ENCODE data around the gene CASK. TPM values are rescaled to one million over a fixed set of nuclear protein-coding genes. Genes with fewer than 3 reads are reported as not detected.

The CASK gene
- total and polyA plus RNA-seq, 4 donors: 3.6 to 14.8 (median 6.2) TPM

- WGBS: 71% methylated on average over 5 of the region's 5 CpGs
- Histone ChIP-seq H3K4me1 (ENCODE audit: control insufficient read depth in 4 of 4, insufficient read depth in 4 of 4, low read length in 3 of 4) (no peaks in the 10 kb centered on the region), H3K9ac (ENCODE audit: low read depth in 1 of 2, low read length in 2 of 2) (no peak overlapping the region), H3K4me3 (ENCODE audit: low read depth in 1 of 3, low read length in 3 of 3) (no peak overlapping the region), H3K36me3 (ENCODE audit: control insufficient read depth in 4 of 4, insufficient read depth in 3 of 4, low read depth in 1 of 4, low read length in 3 of 4) (no peaks in the 10 kb centered on the region), H3K27ac (ENCODE audit: low read depth in 1 of 2, low read length in 2 of 2) (no peak overlapping the region), H3K27me3 (ENCODE audit: control insufficient read depth in 4 of 4, insufficient read depth in 4 of 4, low read length in 3 of 4) (no peaks in the 10 kb centered on the region), H3K9me3 (ENCODE audit: control insufficient read depth in 4 of 4, low read length in 3 of 4) (no peaks in the 10 kb centered on the region)
- no peak for TF ChIP-seq REST (IDR thresholded peaks at IDR 0.05)
- no peak for TF ChIP-seq RXRA (IDR thresholded peaks at IDR 0.05)
- TF ChIP-seq SP1 (IDR thresholded peaks at IDR 0.05): no peak
- TF ChIP-seq, protein P1, sequence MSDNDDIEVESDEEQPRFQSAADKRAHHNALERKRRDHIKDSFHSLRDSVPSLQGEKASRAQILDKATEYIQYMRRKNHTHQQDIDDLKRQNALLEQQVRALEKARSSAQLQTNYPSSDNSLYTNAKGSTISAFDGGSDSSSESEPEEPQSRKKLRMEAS (IDR thresholded peaks at IDR 0.05): no peak
- TF ChIP-seq, protein P2, sequence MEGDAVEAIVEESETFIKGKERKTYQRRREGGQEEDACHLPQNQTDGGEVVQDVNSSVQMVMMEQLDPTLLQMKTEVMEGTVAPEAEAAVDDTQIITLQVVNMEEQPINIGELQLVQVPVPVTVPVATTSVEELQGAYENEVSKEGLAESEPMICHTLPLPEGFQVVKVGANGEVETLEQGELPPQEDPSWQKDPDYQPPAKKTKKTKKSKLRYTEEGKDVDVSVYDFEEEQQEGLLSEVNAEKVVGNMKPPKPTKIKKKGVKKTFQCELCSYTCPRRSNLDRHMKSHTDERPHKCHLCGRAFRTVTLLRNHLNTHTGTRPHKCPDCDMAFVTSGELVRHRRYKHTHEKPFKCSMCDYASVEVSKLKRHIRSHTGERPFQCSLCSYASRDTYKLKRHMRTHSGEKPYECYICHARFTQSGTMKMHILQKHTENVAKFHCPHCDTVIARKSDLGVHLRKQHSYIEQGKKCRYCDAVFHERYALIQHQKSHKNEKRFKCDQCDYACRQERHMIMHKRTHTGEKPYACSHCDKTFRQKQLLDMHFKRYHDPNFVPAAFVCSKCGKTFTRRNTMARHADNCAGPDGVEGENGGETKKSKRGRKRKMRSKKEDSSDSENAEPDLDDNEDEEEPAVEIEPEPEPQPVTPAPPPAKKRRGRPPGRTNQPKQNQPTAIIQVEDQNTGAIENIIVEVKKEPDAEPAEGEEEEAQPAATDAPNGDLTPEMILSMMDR (IDR thresholded peaks at IDR 0.05; ENCODE audit: low read depth, low read length, missing input control): no peak
- no peak for TF ChIP-seq TAF1 (conservative IDR thresholded peaks at IDR 0.05)
- no peak for TF ChIP-seq RAD21 (IDR thresholded peaks at IDR 0.05)
- DNase-seq (ENCODE audit: low spot score): no peak
These were observed 23.7 kb upstream of the CASK start for GRCh38 chrX:41946989-41947612.

- Histone ChIP-seq H3K4me3 (ENCODE audit: low read depth in 1 of 3, low read length in 3 of 3) (no peak overlapping the region), H3K4me1 (ENCODE audit: control insufficient read depth in 4 of 4, insufficient read depth in 4 of 4, low read length in 3 of 4) (no peaks in the 10 kb centered on the region), H3K9ac (ENCODE audit: low read depth in 1 of 2, low read length in 2 of 2) (no peak overlapping the region), H3K27ac (ENCODE audit: low read depth in 1 of 2, low read length in 2 of 2) (no peak overlapping the region), H3K9me3 (ENCODE audit: control insufficient read depth in 4 of 4, low read length in 3 of 4) (no peaks in the 10 kb centered on the region), H3K36me3 (ENCODE audit: control insufficient read depth in 4 of 4, insufficient read depth in 3 of 4, low read depth in 1 of 4, low read length in 3 of 4) (no peaks in the 10 kb centered on the region), H3K27me3 (ENCODE audit: control insufficient read depth in 4 of 4, insufficient read depth in 4 of 4, low read length in 3 of 4) (no peaks in the 10 kb centered on the region)
- 42% methylated on average over 3 of the region's 3 CpGs for WGBS
- TF ChIP-seq YY1 (IDR thresholded peaks at IDR 0.05): no peak
- no peak for TF ChIP-seq GABPA (IDR thresholded peaks at IDR 0.05 in 1 of 2, conservative IDR thresholded peaks at IDR 0.05 in 1 of 2)
- TF ChIP-seq RXRA (IDR thresholded peaks at IDR 0.05): no peak
- TF ChIP-seq RAD21 (IDR thresholded peaks at IDR 0.05): no peak
- no peak for DNase-seq (ENCODE audit: low spot score)
These were observed 22.9 kb upstream of the CASK start for GRCh38 chrX:41946235-41946634.

DNA sequence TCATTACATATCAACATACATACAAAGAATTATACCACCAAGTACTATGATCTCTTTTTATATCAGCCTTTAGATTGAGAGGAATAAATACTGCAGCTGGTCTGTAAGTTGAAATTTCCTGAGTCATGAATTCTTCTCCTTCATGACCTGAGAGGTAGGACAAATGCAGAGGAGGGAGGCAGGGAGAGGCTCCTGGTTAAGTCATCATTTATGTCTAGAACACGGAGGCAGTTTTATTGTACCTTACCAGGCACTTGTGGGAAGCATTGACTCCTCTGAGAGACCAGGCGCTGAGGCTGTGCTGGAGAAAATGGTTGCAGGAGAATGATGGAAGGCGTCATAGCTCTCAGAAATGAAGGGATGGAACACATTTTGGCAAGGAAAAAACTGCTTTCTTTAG is 12.5 kb upstream of the CASK start:
- no peak for TF ChIP-seq NR2F2 (IDR thresholded peaks at IDR 0.05)
- TF ChIP-seq TAF1 (conservative IDR thresholded peaks at IDR 0.05): no peak
- no peak for TF ChIP-seq EGR1 (IDR thresholded peaks at IDR 0.05; ENCODE audit: low read depth in 2 of 2)
- TF ChIP-seq JUND (IDR thresholded peaks at IDR 0.05): no peak
- TF ChIP-seq HNF4A (conservative IDR thresholded peaks at IDR 0.05): no peak
- no peak for TF ChIP-seq REST (IDR thresholded peaks at IDR 0.05)
- no peak for TF ChIP-seq ATF3 (IDR thresholded peaks at IDR 0.05)
- no peak for TF ChIP-seq SP1 (IDR thresholded peaks at IDR 0.05)
- no peak for DNase-seq (ENCODE audit: low spot score)
- Histone ChIP-seq H3K27me3 (ENCODE audit: control insufficient read depth in 4 of 4, insufficient read depth in 4 of 4, low read length in 3 of 4) (no peaks in the 10 kb centered on the region), H3K4me3 (ENCODE audit: low read depth in 1 of 3, low read length in 3 of 3) (no peak overlapping the region), H3K36me3 (ENCODE audit: control insufficient read depth in 4 of 4, insufficient read depth in 3 of 4, low read depth in 1 of 4, low read length in 3 of 4) (no peaks in the 10 kb centered on the region), H3K27ac (ENCODE audit: low read depth in 1 of 2, low read length in 2 of 2) (no peak overlapping the region), H3K9me3 (ENCODE audit: control insufficient read depth in 4 of 4, low read length in 3 of 4) (no peaks in the 10 kb centered on the region), H3K9ac (ENCODE audit: low read depth in 1 of 2, low read length in 2 of 2) (no peak overlapping the region), H3K4me1 (ENCODE audit: control insufficient read depth in 4 of 4, insufficient read depth in 4 of 4, low read length in 3 of 4) (no peaks in the 10 kb centered on the region)
- 86% methylated on average over 3 of the region's 3 CpGs for WGBS
